HepG2 (cell line): ENCODE measurements around the gene NAPSA.

Source experiments
- CEBPB ChIP-seq: IDR thresholded peaks from 2 replicates; pipeline ENCODE4 v1.6.1; 2011; ENCODE audit warnings: low read depth, low read length, improper control_type of control experiment, borderline replicate concordance
- MAFK ChIP-seq, 2 experiments: IDR thresholded peaks in 1 of 2; conservative IDR thresholded peaks in 1 of 2; 2 replicates each; pipeline ENCODE4 v1.6.1; 2011; ENCODE audit warnings: improper control_type of control experiment in 2 of 2, low read length in 2 of 2
- TF ChIP-seq, protein P1 (sequence below): sonication (generic); formaldehyde crosslinking; IDR thresholded peaks from 2 replicates; pipeline ENCODE4 v1.4.0; 2020; ENCODE audit warnings: missing genetic modification reagents

DNA sequence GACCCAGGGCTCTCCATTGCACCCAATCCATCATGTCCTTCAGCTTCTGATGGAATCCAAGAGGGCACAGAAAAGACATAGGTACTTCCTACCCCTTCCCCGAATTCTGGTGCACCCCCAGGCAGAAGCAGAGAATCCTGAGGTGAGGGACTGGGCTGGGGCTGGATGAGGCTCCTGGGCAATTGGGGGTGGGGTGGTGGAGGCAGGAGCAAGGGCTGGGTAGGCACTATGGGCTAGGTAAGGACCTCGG, 33.5 kb downstream of the NAPSA start:
- TF ChIP-seq MAFK (conservative IDR thresholded peaks at IDR 0.05 in 1 of 2, IDR thresholded peaks at IDR 0.05 in 1 of 2; ENCODE audit: low read length in 2 of 2) = no peak
- TF ChIP-seq, protein P1, sequence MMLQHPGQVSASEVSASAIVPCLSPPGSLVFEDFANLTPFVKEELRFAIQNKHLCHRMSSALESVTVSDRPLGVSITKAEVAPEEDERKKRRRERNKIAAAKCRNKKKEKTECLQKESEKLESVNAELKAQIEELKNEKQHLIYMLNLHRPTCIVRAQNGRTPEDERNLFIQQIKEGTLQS (CRISPR knock-in tag) = no peak
- TF ChIP-seq CEBPB = no peak
